Measurements from ENCODE around the gene PLAAT2.
"Not testable (repeated sequence)": the region's sequence is repeated elsewhere in the genome, so short reads cannot be mapped to it uniquely, and the experiment has no call there.

PLAAT2 gene

GRCh38 chr11:63578882-63579281 is 15.7 kb upstream of the PLAAT2 start:
- DNase-seq (ENCODE audit: low read depth) = not testable (repeated sequence)

- no peak for DNase-seq (ENCODE audit: low read depth)
Measured at GRCh38 chr11:63574856-63575602, 11.8 kb upstream of the PLAAT2 start.

- no peak for DNase-seq (ENCODE audit: low read depth)
Measured at GRCh38 chr11:63573881-63574855, 11.0 kb upstream of the PLAAT2 start.

- no peak for DNase-seq (ENCODE audit: low read depth)
Measured at GRCh38 chr11:63572026-63572688, 9.0 kb upstream of the PLAAT2 start.

GRCh38 chr11:63569570-63569969 is 6.4 kb upstream of the PLAAT2 start:
- no peak for DNase-seq (ENCODE audit: low read depth)

- peak; percentile 39 for DNase-seq (ENCODE audit: low read depth)
Measured at GRCh38 chr11:63567044-63567840, 4.1 kb upstream of the PLAAT2 start.

GRCh38 chr11:63564784-63565350 is 1.7 kb upstream of the PLAAT2 start:
- DNase-seq (ENCODE audit: low read depth) = no peak

GRCh38 chr11:63564056-63564774 is 1.0 kb upstream of the PLAAT2 start:
- no peak for DNase-seq (ENCODE audit: low read depth)

GRCh38 chr11:63560506-63561180 is 2.5 kb downstream of the PLAAT2 start:
- no peak for DNase-seq (ENCODE audit: low read depth)

- DNase-seq (ENCODE audit: low read depth) = no peak
Measured at GRCh38 chr11:63558459-63559157, 4.6 kb downstream of the PLAAT2 start.

- no peak for DNase-seq (ENCODE audit: low read depth)
Measured at GRCh38 chr11:63557570-63557969, 5.6 kb downstream of the PLAAT2 start.

GRCh38 chr11:63556404-63557013 is 6.7 kb downstream of the PLAAT2 start:
- no peak for DNase-seq (ENCODE audit: low read depth)

GRCh38 chr11:63554877-63555223 is 8.3 kb downstream of the PLAAT2 start:
- DNase-seq (ENCODE audit: low read depth) = no peak

- no peak for DNase-seq (ENCODE audit: low read depth)
Measured at GRCh38 chr11:63553759-63554158, 9.4 kb downstream of the PLAAT2 start.

- no peak for DNase-seq (ENCODE audit: low read depth)
Measured at GRCh38 chr11:63552921-63553320, 10.3 kb downstream of the PLAAT2 start.

GRCh38 chr11:63551889-63552266 is 11.3 kb downstream of the PLAAT2 start:
- DNase-seq (ENCODE audit: low read depth) = no peak

GRCh38 chr11:63551091-63551888 is 11.9 kb downstream of the PLAAT2 start:
- DNase-seq (ENCODE audit: low read depth) = no peak

- not testable (repeated sequence) for DNase-seq (ENCODE audit: low read depth)
Measured at GRCh38 chr11:63550156-63550700, 13.0 kb downstream of the PLAAT2 start.

Measured in GM04503 (cell line).